Measurements from ENCODE around the gene TPP1. TPM values are rescaled to one million over a fixed set of nuclear protein-coding genes. Genes with fewer than 3 reads are reported as not detected.

Gene TPP1
- total and polyA plus RNA-seq, 2 of the 13 experiments (the other 11 are each of a cell fraction or from before 2014, with no cell fraction given) = 13.9 to 74.6 TPM

GRCh38 chr11:6612213-6613041, 6.8 kb downstream of the TPP1 start, which contains the start of gene TAF10 (continued):
- peak; percentile 71 for TF ChIP-seq PATZ1 (CRISPR knock-in tag; IDR thresholded peaks at IDR 0.05)
- 0 out of 2 replicates have a peak, but pooled peaks have one; percentile 29 for TF ChIP-seq AHR (CRISPR knock-in tag; IDR thresholded peaks at IDR 0.05)
- peak; percentile 99 for TF ChIP-seq CREB1 (IDR thresholded peaks at IDR 0.05)
- TF ChIP-seq CREB1 (CRISPR knock-in tag; IDR thresholded peaks at IDR 0.05) = peak; percentile 88
- no peak for TF ChIP-seq BRCA1 (CRISPR knock-in tag; IDR thresholded peaks at IDR 0.05)
- TF ChIP-seq ZNF350 (CRISPR knock-in tag; IDR thresholded peaks at IDR 0.05; ENCODE audit: borderline replicate concordance, low read depth) = peak; percentile 57; the same call in 1 of the 2 replicates
- TF ChIP-seq XRCC5 (optimal IDR thresholded peaks at IDR 0.05; ENCODE audit: low read length) = peak; percentile 58
- TF ChIP-seq SMYD3 (CRISPR knock-in tag; IDR thresholded peaks at IDR 0.05) = no peak
- 0 out of 2 replicates have a peak, but pooled peaks have one; percentile 26 for TF ChIP-seq ZNF232 (CRISPR knock-in tag; IDR thresholded peaks at IDR 0.05; ENCODE audit: borderline replicate concordance)
- peak; percentile 83; the same call in 1 of the 2 replicates for TF ChIP-seq ZNF343 (CRISPR knock-in tag; IDR thresholded peaks at IDR 0.05)
- no peak for TF ChIP-seq ZNF225 (CRISPR knock-in tag; IDR thresholded peaks at IDR 0.05)
- TF ChIP-seq ATF1 (CRISPR knock-in tag; IDR thresholded peaks at IDR 0.05) = peak; percentile 23; the same call in 1 of the 2 replicates
- peak; percentile 81 for TF ChIP-seq THAP9 (CRISPR knock-in tag; IDR thresholded peaks at IDR 0.05; ENCODE audit: borderline replicate concordance)
- peak; percentile 87 for TF ChIP-seq SAP130 (CRISPR knock-in tag; IDR thresholded peaks at IDR 0.05; ENCODE audit: low read depth)
- TF ChIP-seq ZNF558 (CRISPR knock-in tag; IDR thresholded peaks at IDR 0.05; ENCODE audit: borderline replicate concordance) = no peak; the same call in 1 of the 2 replicates
- TF ChIP-seq TCF7 (IDR thresholded peaks at IDR 0.05; ENCODE audit: low read depth) = 0 out of 2 replicates have a peak, but pooled peaks have one; percentile 4
- peak; percentile 77 for TF ChIP-seq ARNT2 (CRISPR knock-in tag; IDR thresholded peaks at IDR 0.05; ENCODE audit: low read depth)
- no peak for TF ChIP-seq TBP (CRISPR knock-in tag; IDR thresholded peaks at IDR 0.05)
- no peak for TF ChIP-seq GMEB2 (CRISPR knock-in tag; IDR thresholded peaks at IDR 0.05; ENCODE audit: low read depth)
- peak; percentile 85 for TF ChIP-seq ELF3 (CRISPR knock-in tag; IDR thresholded peaks at IDR 0.05)
- peak; percentile 32 for TF ChIP-seq TBL1XR1 (IDR thresholded peaks at IDR 0.05; ENCODE audit: borderline replicate concordance, low read length, partially characterized antibody)
- no peak; the same call in 1 of the 2 replicates for TF ChIP-seq ZNF567 (CRISPR knock-in tag; IDR thresholded peaks at IDR 0.05; ENCODE audit: borderline replicate concordance)
- peak; percentile 81 for TF ChIP-seq GATAD1 (CRISPR knock-in tag; IDR thresholded peaks at IDR 0.05)
- no peak for TF ChIP-seq HDAC6 (IDR thresholded peaks at IDR 0.05; ENCODE audit: low read depth, low read length)
- TF ChIP-seq JUND (CRISPR knock-in tag; IDR thresholded peaks at IDR 0.05) = peak; percentile 82

All from HepG2 (cell line).